ENCODE results near the gene EXTL2. TPM values are rescaled to one million over a fixed set of nuclear protein-coding genes. Genes with fewer than 3 reads are reported as not detected.

EXTL2 gene
- total RNA-seq, 1 donor from 2014 or later = 9.1 TPM

Other genes starting within 250 kb of the EXTL2 start
- gene VCAM1, start 175.1 kb downstream of the EXTL2 start, total RNA-seq = 4.7 TPM
- 3.5 TPM for gene SLC30A7, start 1.2 kb upstream of the EXTL2 start, total RNA-seq
- gene DPH5, start 130.9 kb upstream of the EXTL2 start, total RNA-seq = 36.9 TPM